B cell (primary cell): Measurements from ENCODE around the gene DSP. TPM values are rescaled to one million over a fixed set of nuclear protein-coding genes. Genes with fewer than 3 reads are reported as not detected.
A peak's percentile ranks its signal among the peaks of the same experiment; 100 is the strongest.

Source experiments
- ATAC-seq: fragments of 200-7000 bp; cut with Tn5 transposase; one replicate; pipeline ENCODE4 v1.10.0; 2021; ENCODE audit warnings: low read depth, mild to moderate bottlenecking, moderate number of reproducible peaks, moderate library complexity
- CTCF ChIA-PET: fragments of 350-600 bp; sonication (Branson Sonifier 250); formaldehyde crosslinking; loops from one replicate; lab custom pipeline; 2021; ENCODE audit warnings: antibody characterized with exemption, inconsistent platforms; lab: Charles Lee
- POLR2A ChIA-PET: fragments of 350-600 bp; sonication (Branson Sonifier 250); formaldehyde crosslinking; loops from one replicate; lab custom pipeline; 2021; ENCODE audit warnings: antibody characterized with exemption; lab: Charles Lee
- DNase-seq: peaks from one replicate; pipeline ENCODE4 v3.0.0; 2013
- H2AFZ ChIP-seq: 2 replicates; pipeline ENCODE4 v1.6.1; 2012; ENCODE audit warnings: mild to moderate bottlenecking, low read depth, low read length; ENCODE audit not compliant: insufficient read depth, poor library complexity, severe bottlenecking
- H3K27ac ChIP-seq, 2 donors: 1 replicate in 1 of 2; 2 replicates in 1 of 2; pipeline ENCODE4 v1.5.1; 2012 to 2013; ENCODE audit warnings: low read length in 2 of 2, mild to moderate bottlenecking in 2 of 2, moderate library complexity in 1 of 2
- H3K27me3 ChIP-seq, 4 experiments: fragments of 200-600 bp in 1 of 4; sonication (generic) in 1 of 4; replicated peaks in 1 of 4; 1 replicate in 2 of 4; 2 replicates in 2 of 4; pipeline versions ENCODE4 v1.6.1 to v1.7.0; 2013 to 2016; ENCODE audit warnings: low read length in 3 of 4, mild to moderate bottlenecking in 2 of 4, mixed read lengths in 1 of 4, moderate library complexity in 1 of 4; ENCODE audit not compliant: insufficient read depth in 4 of 4, control insufficient read depth in 3 of 4; ENCODE audit errors: control extremely low read depth in 1 of 4
- H3K36me3 ChIP-seq, 2 experiments: replicated peaks in 1 of 2; 1 replicate in 1 of 2; 2 replicates in 1 of 2; pipeline versions ENCODE4 v1.6.1 to v1.7.1; 2013; ENCODE audit warnings: low read length in 1 of 2; ENCODE audit not compliant: insufficient read depth in 2 of 2, control insufficient read depth in 1 of 2; ENCODE audit errors: control extremely low read depth in 1 of 2, extremely low read depth in 1 of 2
- H3K4me1 ChIP-seq, 2 donors: fragments of 200-600 bp in 1 of 2; sonication (generic) in 1 of 2; 1 replicate in 1 of 2; 2 replicates in 1 of 2; pipeline versions ENCODE4 v1.5.1 to v1.6.1; 2013 to 2017; ENCODE audit warnings: low read length in 2 of 2; ENCODE audit not compliant: control insufficient read depth in 2 of 2, insufficient read depth in 2 of 2
- H3K4me2 ChIP-seq: replicated peaks from 2 replicates; pipeline ENCODE3; 2012; ENCODE audit warnings: mild to moderate bottlenecking, low read depth, low read length; ENCODE audit not compliant: poor library complexity, severe bottlenecking
- H3K4me3 ChIP-seq, 5 experiments: fragments of 200-600 bp in 1 of 5; sonication (generic) in 1 of 5; 1 replicate in 3 of 5; 2 replicates in 2 of 5; pipeline versions ENCODE4 v1.5.1 to v1.7.0; 2011 to 2016; ENCODE audit warnings: low read length in 4 of 5, mild to moderate bottlenecking in 4 of 5, low read depth in 2 of 5, control low read depth in 1 of 5, moderate library complexity in 1 of 5; ENCODE audit not compliant: insufficient read depth in 1 of 5; ENCODE audit errors: control extremely low read depth in 1 of 5, extremely low read depth in 1 of 5
- H3K79me2 ChIP-seq: fragments of 200-600 bp; sonication (generic); one replicate; pipeline ENCODE4 v1.6.0; 2016; ENCODE audit warnings: low read length; ENCODE audit not compliant: control insufficient read depth, insufficient read depth
- H3K9ac ChIP-seq: fragments of 200-600 bp; sonication (generic); 2 replicates; pipeline ENCODE4 v1.6.1; 2017; ENCODE audit warnings: mild to moderate bottlenecking, low read length, moderate library complexity
- H3K9me3 ChIP-seq, 3 donors: one replicate each; pipeline versions ENCODE4 v1.6.1 to v1.7.1; 2013; ENCODE audit warnings: low read length in 2 of 3; ENCODE audit not compliant: control insufficient read depth in 2 of 3, insufficient read depth in 1 of 3; ENCODE audit errors: control extremely low read depth in 1 of 3
- H4K20me1 ChIP-seq: 2 replicates; pipeline ENCODE4 v1.6.0; 2012; ENCODE audit warnings: mild to moderate bottlenecking, low read length; ENCODE audit not compliant: insufficient read depth, control insufficient read depth, poor library complexity, severe bottlenecking
- H3K27ac Mint-ChIP-seq: one replicate; pipeline ENCODE4 v1.8.0; 2021; ENCODE audit warnings: mixed read lengths
- H3K27me3 Mint-ChIP-seq: one replicate; pipeline ENCODE4 v1.8.0; 2021; ENCODE audit warnings: mixed read lengths
- H3K4me1 Mint-ChIP-seq: one replicate; pipeline ENCODE4 v1.8.0; 2021; ENCODE audit warnings: mixed read lengths
- H3K4me3 Mint-ChIP-seq: one replicate; pipeline ENCODE4 v1.8.0; 2021; ENCODE audit warnings: mixed read lengths
- H3K9me3 Mint-ChIP-seq: one replicate; pipeline ENCODE4 v1.8.0; 2022; ENCODE audit warnings: mixed read lengths; ENCODE audit not compliant: insufficient read depth
- EZH2 ChIP-seq: IDR thresholded peaks from 2 replicates; pipeline ENCODE4 v1.6.1; 2012; ENCODE audit warnings: borderline replicate concordance, low read depth, mild to moderate bottlenecking, moderate library complexity, low read length; ENCODE audit not compliant: insufficient read depth, poor library complexity, severe bottlenecking
- WGBS: methylation state at CpG from one replicate; pipeline ENCODE4 v1.1.5; 2013; ENCODE audit warnings: missing lambda C conversion rate; ENCODE audit not compliant: insufficient coverage; 5-methylcytosine and 5-hydroxymethylcytosine counted together
- intact Hi-C: fragments of 100-400 bp; cut with micrococcal nuclease; formaldehyde crosslinking; loops from one replicate; pipeline ENCODE4 v1.10.0; 2022
- polyA plus RNA-seq: library from polyadenylated mRNA; depleted of rRNA; stranded (reverse); fragments of >200 nt; gene quantifications from 2 replicates; pipeline ENCODE4 v1.2.3, GENCODE V29; 2012
- total RNA-seq, 2 donors: library from RNA; stranded (reverse); fragments of 120-200 nt in 1 of 2; gene quantifications; 1 replicate in 1 of 2; 2 replicates in 1 of 2; pipeline versions ENCODE4 v1.2.3 to v1.2.4, GENCODE V29; 2013 to 2022
- TF ChIP-seq, protein P1 (sequence below): fragments of 200-600 bp; IDR thresholded peaks from one replicate; pipeline ENCODE4 v1.8.0; 2022; ENCODE audit warnings: antibody characterized with exemption, mild to moderate bottlenecking

The DSP gene
- total and polyA plus RNA-seq, 2 donors (not counting 1 experiment from before 2014, with no cell fraction given) = not detected

DNA sequence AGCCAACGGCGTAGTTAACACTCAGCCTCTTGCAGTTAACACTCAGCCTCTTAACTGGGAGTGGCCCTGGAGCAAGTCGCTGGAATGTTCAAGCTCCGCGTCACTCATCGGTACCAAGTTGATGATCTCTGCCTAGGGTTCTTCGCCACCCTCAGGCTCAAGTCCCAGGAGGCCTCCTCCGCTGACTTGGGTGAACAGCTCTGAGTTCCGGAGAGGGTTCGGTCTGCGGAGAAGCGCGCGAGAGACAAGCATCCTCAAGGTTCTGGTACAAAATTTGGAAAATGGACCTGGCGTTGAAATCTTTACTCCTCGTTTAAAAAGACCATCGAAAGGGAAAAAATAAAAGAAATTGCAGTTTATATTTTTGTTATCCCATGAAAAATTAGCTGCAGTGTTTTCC lies 876 bp upstream of the DSP start:
- H3K4me2 ChIP-seq = peak overlapping the region; percentile 99
- ChIA-PET POLR2A (no interaction called here), CTCF (no interaction called here)
- H3K4me3 Mint-ChIP-seq = peak overlapping the region; percentile 82
- peaks cover 19% of the 10 kb centered on the region for H3K4me1 Mint-ChIP-seq
- H3K79me2 ChIP-seq = no peaks in the 10 kb centered on the region
- intact Hi-C loops = no loop called here
- peaks cover 62% of the 10 kb centered on the region for H3K27me3 Mint-ChIP-seq
- H3K9me3 Mint-ChIP-seq = no peaks in the 10 kb centered on the region
- peaks cover 0 to 7% (median 0%) of the 10 kb centered on the region in 3 donors for H3K9me3 ChIP-seq
- peak; percentile 40 for DNase-seq
- peak overlapping the region; percentile 67 for H3K9ac ChIP-seq
- H3K4me3 ChIP-seq = peak overlapping the region in 2 of 5 experiments; percentile 47 to 68
- ATAC-seq = no peak
- H3K27me3 ChIP-seq = peaks cover 0 to 46% (median 41%) of the 10 kb centered on the region in 4 experiments
- H3K4me1 ChIP-seq = peaks cover 25% of the 10 kb centered on the region in 2 donors
- no peak overlapping the region for H2AFZ ChIP-seq
- no peaks in the 10 kb centered on the region for H4K20me1 ChIP-seq
- no peaks in the 10 kb centered on the region for H3K36me3 ChIP-seq
- H3K27ac Mint-ChIP-seq = no peak overlapping the region
- H3K27ac ChIP-seq = no peak overlapping the region
- WGBS = 20% methylated on average over 12 of the region's 17 CpGs
- no peak for TF ChIP-seq EZH2
- TF ChIP-seq, protein P1, sequence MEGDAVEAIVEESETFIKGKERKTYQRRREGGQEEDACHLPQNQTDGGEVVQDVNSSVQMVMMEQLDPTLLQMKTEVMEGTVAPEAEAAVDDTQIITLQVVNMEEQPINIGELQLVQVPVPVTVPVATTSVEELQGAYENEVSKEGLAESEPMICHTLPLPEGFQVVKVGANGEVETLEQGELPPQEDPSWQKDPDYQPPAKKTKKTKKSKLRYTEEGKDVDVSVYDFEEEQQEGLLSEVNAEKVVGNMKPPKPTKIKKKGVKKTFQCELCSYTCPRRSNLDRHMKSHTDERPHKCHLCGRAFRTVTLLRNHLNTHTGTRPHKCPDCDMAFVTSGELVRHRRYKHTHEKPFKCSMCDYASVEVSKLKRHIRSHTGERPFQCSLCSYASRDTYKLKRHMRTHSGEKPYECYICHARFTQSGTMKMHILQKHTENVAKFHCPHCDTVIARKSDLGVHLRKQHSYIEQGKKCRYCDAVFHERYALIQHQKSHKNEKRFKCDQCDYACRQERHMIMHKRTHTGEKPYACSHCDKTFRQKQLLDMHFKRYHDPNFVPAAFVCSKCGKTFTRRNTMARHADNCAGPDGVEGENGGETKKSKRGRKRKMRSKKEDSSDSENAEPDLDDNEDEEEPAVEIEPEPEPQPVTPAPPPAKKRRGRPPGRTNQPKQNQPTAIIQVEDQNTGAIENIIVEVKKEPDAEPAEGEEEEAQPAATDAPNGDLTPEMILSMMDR = no peak

GRCh38 chr6:7542065-7542873 lies 798 bp downstream of the DSP start:
- H3K9ac ChIP-seq = peak overlapping the region; percentile 67
- Mint-ChIP-seq H3K9me3 (no peaks in the 10 kb centered on the region), H3K27ac (no peak overlapping the region), H3K4me3 (peak overlapping the region; percentile 86), H3K4me1 (peaks cover 19% of the 10 kb centered on the region), H3K27me3 (peaks cover 57% of the 10 kb centered on the region)
- TF ChIP-seq, protein P1 = no peak
- TF ChIP-seq EZH2 = peak; percentile 36
- H3K4me3 ChIP-seq = peak overlapping the region; percentile 47 to 68 (median 59)
- no peak overlapping the region for H3K27ac ChIP-seq
- DNase-seq = peak; percentile 49
- no peak for ATAC-seq
- H3K9me3 ChIP-seq = peaks cover 0 to 7% (median 0%) of the 10 kb centered on the region in 3 donors
- peak overlapping the region; percentile 99 for H3K4me2 ChIP-seq
- H3K27me3 ChIP-seq = peaks cover 0 to 44% (median 40%) of the 10 kb centered on the region in 4 experiments
- POLR2A ChIA-PET = no interaction called here
- H3K4me1 ChIP-seq = peaks cover 25% of the 10 kb centered on the region in 2 donors
- no peaks in the 10 kb centered on the region for H3K36me3 ChIP-seq
- WGBS = 1% methylated on average over 76 of the region's 80 CpGs
- intact Hi-C loops = no loop called here
- H2AFZ ChIP-seq = peak overlapping the region; percentile 77
- CTCF ChIA-PET = no interaction called here
- H3K79me2 ChIP-seq = no peaks in the 10 kb centered on the region
- no peaks in the 10 kb centered on the region for H4K20me1 ChIP-seq
